Measurements from ENCODE around the gene TTYH3.

TTYH3 gene

DNA sequence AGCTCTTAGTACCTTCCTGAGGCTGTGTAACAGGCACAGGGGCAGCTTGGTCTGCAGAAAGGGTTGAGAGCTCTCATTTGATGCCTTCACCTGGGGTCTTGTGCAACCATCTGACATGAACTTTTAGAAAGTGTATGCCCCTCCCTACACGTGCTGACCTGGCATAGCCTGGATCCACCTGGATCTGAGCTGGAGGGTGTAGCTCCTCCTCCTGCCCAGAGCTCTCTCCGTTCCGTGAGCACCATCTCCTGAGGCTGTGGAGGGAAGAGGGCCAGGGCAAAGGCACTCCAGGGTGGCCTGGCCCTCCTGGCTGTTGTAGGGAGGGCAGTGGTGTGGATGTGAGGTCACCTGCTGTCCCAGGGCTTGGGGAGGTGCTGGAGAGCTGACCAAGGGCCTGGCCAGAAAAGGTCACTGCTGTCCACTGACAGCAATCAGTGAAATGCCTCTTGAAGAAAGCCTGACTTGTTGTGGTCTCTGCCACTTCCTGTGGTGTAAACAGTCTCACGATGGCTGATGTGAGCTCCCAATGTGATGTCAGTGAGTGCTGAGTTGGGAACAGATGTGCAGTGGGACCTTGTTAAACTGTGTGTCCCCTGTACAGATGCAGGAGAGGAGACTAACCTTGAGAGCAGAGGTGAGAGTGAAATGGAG, 79.2 kb downstream of the TTYH3 start:
- Histone ChIP-seq H3K27ac (no peak overlapping the region), H3K9ac (ENCODE audit: insufficient read length) (no peak overlapping the region)

GRCh38 chr7:2711895-2712675, 80.3 kb downstream of the TTYH3 start:
- H3K4me3 ChIP-seq = no peak overlapping the region
- TF ChIP-seq FOXP2 (optimal IDR thresholded peaks at IDR 0.05; ENCODE audit: control extremely low read depth, extremely low read length, insufficient read depth) (no peak), POLR2AphosphoS5 (IDR thresholded peaks at IDR 0.05; ENCODE audit: borderline replicate concordance, low read depth, low read length) (no peak), EZH2 (IDR thresholded peaks at IDR 0.05) (no peak)
- H3K36me3 ChIP-seq (ENCODE audit: insufficient read depth, low read length) = no peaks in the 10 kb centered on the region
- no peak overlapping the region for H3K9ac ChIP-seq (ENCODE audit: insufficient read length)
- no peaks in the 10 kb centered on the region for H3K9me3 ChIP-seq (ENCODE audit: low read depth, low read length)
- H3K27ac ChIP-seq = no peak overlapping the region
- no peak for DNase-seq (ENCODE audit: low read depth, low spot score)

More for the DNA sequence above, 79.2 kb downstream of the TTYH3 start:
- no peak for TF ChIP-seq EZH2 (IDR thresholded peaks at IDR 0.05)
- no peak for TF ChIP-seq POLR2AphosphoS5 (IDR thresholded peaks at IDR 0.05; ENCODE audit: borderline replicate concordance, low read depth, low read length)
- no peak for TF ChIP-seq FOXP2 (optimal IDR thresholded peaks at IDR 0.05; ENCODE audit: control extremely low read depth, extremely low read length, insufficient read depth)
- H3K36me3 ChIP-seq (ENCODE audit: insufficient read depth, low read length) = no peaks in the 10 kb centered on the region
- H3K9me3 ChIP-seq (ENCODE audit: low read depth, low read length) = no peaks in the 10 kb centered on the region
- H3K4me3 ChIP-seq = no peak overlapping the region
- DNase-seq (ENCODE audit: low read depth, low spot score) = no peak

GRCh38 chr7:2713370-2713769, 81.6 kb downstream of the TTYH3 start:
- no peaks in the 10 kb centered on the region for H3K9me3 ChIP-seq (ENCODE audit: low read depth, low read length)
- no peak overlapping the region for H3K4me3 ChIP-seq
- DNase-seq (ENCODE audit: low read depth, low spot score) = no peak
- TF ChIP-seq POLR2AphosphoS5 (IDR thresholded peaks at IDR 0.05; ENCODE audit: borderline replicate concordance, low read depth, low read length) (no peak), EZH2 (IDR thresholded peaks at IDR 0.05) (no peak)
- H3K9ac ChIP-seq (ENCODE audit: insufficient read length) = no peak overlapping the region
- no peak overlapping the region for H3K27ac ChIP-seq
- H3K36me3 ChIP-seq (ENCODE audit: insufficient read depth, low read length) = no peaks in the 10 kb centered on the region

DNA sequence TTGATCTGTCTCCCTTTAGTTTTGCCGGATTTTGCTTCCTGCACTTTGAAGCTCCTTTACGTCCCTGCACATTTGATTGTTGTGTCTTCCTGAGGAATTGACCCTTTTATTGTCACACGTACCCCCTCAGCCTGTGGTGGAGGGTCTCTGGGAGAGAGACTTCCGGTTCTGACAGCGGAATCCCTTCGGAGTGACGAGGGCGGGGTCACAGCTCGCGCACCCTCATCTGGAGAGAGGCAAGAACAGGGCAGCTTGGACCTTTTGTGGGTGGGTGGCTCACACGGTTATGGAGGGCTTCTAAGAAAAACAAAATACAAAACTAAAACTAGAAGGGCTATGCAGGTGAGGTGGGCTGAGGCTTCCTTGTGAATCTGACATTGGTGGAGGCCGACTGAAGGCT, 82.2 kb downstream of the TTYH3 start:
- H3K27ac ChIP-seq = no peak overlapping the region
- no peaks in the 10 kb centered on the region for H3K36me3 ChIP-seq (ENCODE audit: insufficient read depth, low read length)
- no peak overlapping the region for H3K4me3 ChIP-seq
- no peak for DNase-seq (ENCODE audit: low read depth, low spot score)
- H3K9ac ChIP-seq (ENCODE audit: insufficient read length) = no peak overlapping the region
- H3K9me3 ChIP-seq (ENCODE audit: low read depth, low read length) = no peaks in the 10 kb centered on the region
- no peak for TF ChIP-seq EZH2 (IDR thresholded peaks at IDR 0.05)
- no peak for TF ChIP-seq FOXP2 (optimal IDR thresholded peaks at IDR 0.05; ENCODE audit: control extremely low read depth, extremely low read length, insufficient read depth)
- no peak for TF ChIP-seq POLR2AphosphoS5 (IDR thresholded peaks at IDR 0.05; ENCODE audit: borderline replicate concordance, low read depth, low read length)

All from SK-N-MC (cell line).